ENCODE measurements around the gene OR6N2.

DNA sequence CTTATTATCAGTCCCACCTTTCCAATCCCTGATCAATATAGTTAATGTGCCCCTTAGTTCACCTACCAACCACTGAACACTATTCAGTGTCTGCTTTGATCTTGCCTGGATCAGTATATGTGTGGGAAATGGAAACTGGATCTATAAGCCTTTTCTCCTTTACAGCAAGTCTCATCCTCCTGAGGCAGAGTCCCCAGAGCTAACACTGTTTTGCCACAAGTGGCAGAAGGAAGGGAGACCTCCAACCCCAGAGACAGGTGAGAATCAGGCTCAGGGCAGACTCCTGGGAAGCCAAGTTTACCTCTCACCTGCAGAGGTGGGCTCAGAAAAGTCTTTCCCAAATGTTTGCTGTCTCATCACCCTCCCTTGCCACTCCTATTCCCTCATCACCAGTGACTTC is at the start of gene OR6N2:
- TF ChIP-seq POLR2A (IDR thresholded peaks at IDR 0.05; ENCODE audit: low read depth, low read length) (no peak), TAF1 (IDR thresholded peaks at IDR 0.05; ENCODE audit: borderline replicate concordance, low read depth, low read length) (no peak), POLR2AphosphoS5 (IDR thresholded peaks at IDR 0.05; ENCODE audit: low read depth, low read length) (no peak)
